OCI-LY3 (cell line): ENCODE data around the gene CGB2.
"Not testable (repeated sequence)": the region's sequence is repeated elsewhere in the genome, so short reads cannot be mapped to it uniquely, and the experiment has no call there.

Experiments used
- H2AFZ ChIP-seq: fragments of 200-600, 300-600 bp; shearing (Covaris generic); 2 replicates; pipeline ENCODE4 v1.6.0; 2014; ENCODE audit warnings: antibody characterized with exemption, low read depth, low read length
- H3K27ac ChIP-seq: fragments of 200-600, 300-600 bp; sonication (generic); 2 replicates; pipeline ENCODE4 v1.5.1; 2014; ENCODE audit warnings: mild to moderate bottlenecking, low read length, moderate library complexity, mixed read lengths
- H3K27me3 ChIP-seq: fragments of 200-600, 300-600 bp; sonication (generic); 2 replicates; pipeline ENCODE4 v1.6.1; 2014; ENCODE audit warnings: low read depth, low read length, mixed read lengths
- H3K36me3 ChIP-seq: fragments of 200-600, 300-600 bp; sonication (generic); replicated peaks from 2 replicates; pipeline ENCODE3; 2014; ENCODE audit warnings: low read depth, low read length, mixed read lengths
- H3K4me1 ChIP-seq: fragments of 300-600, 200-600 bp; sonication (generic); 2 replicates; pipeline ENCODE4 v1.6.1; 2014; ENCODE audit warnings: low read length, mixed read lengths
- H3K4me2 ChIP-seq: fragments of 200-600, 300-600 bp; sonication (generic); 2 replicates; pipeline ENCODE4 v1.6.1; 2014; ENCODE audit warnings: low read length, mixed read lengths
- H3K4me3 ChIP-seq: fragments of 300-600, 200-600 bp; sonication (generic); 2 replicates; pipeline ENCODE4 v1.5.1; 2014; ENCODE audit warnings: antibody characterized with exemption, mild to moderate bottlenecking, low read length, moderate library complexity
- H3K79me2 ChIP-seq: fragments of 300-600, 200-600 bp; shearing (Covaris generic); 2 replicates; pipeline ENCODE4 v1.6.1; 2014; ENCODE audit warnings: mild to moderate bottlenecking, low read length, mixed read lengths
- H3K9ac ChIP-seq: fragments of 300-600, 200-600 bp; shearing (Covaris generic); 2 replicates; pipeline ENCODE4 v1.6.0; 2014; ENCODE audit warnings: mild to moderate bottlenecking, low read length, moderate library complexity
- H3K9me3 ChIP-seq: fragments of 200-600, 300-600 bp; shearing (Covaris generic); 2 replicates; pipeline ENCODE4 v1.6.1; 2014; ENCODE audit warnings: low read length, mixed read lengths; ENCODE audit not compliant: insufficient read depth
- H4K20me1 ChIP-seq: fragments of 200-600, 300-600 bp; sonication (generic); 2 replicates; pipeline ENCODE4 v1.6.1; 2016; ENCODE audit warnings: low read length, mixed read lengths; ENCODE audit not compliant: insufficient read depth
- CTCF ChIP-seq: fragments of 200-600, 300-600 bp; sonication (generic); IDR thresholded peaks from 2 replicates; pipeline ENCODE4 v1.5.1; 2014; ENCODE audit warnings: antibody characterized with exemption, low read length, low read depth
- EZH2phosphoT487 ChIP-seq: fragments of 200-600 bp; shearing (Covaris generic); IDR thresholded peaks from 2 replicates; pipeline ENCODE4 v1.6.1; 2018; ENCODE audit warnings: antibody characterized with exemption, mixed run types, low read depth

The CGB2 gene

DNA sequence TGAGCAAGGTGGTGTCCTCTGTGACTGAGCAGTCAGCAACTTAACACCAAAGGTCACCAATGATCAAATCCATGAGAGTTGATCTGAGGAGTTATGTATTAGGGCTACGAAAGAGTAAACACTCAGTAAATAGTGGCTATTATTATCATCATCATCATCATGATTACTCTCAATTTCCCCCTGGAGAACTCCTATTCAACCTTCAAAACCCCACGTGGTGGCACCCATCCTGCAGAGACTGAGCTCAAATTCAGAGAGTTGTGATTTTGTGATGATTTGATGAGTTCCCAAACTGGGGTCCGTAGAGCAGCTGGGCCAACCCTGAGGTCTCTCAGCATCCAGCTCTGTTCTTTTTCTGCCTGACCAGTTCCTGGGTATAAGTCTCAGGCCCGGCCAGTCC is 18.1 kb downstream of the CGB2 start:
- H2AFZ ChIP-seq, H3K27me3 ChIP-seq, H3K9ac ChIP-seq, H4K20me1 ChIP-seq, H3K27ac ChIP-seq, H3K79me2 ChIP-seq, H3K4me1 ChIP-seq, H3K36me3 ChIP-seq, H3K4me3 ChIP-seq, H3K9me3 ChIP-seq, H3K4me2 ChIP-seq: not testable (repeated sequence)

DNA sequence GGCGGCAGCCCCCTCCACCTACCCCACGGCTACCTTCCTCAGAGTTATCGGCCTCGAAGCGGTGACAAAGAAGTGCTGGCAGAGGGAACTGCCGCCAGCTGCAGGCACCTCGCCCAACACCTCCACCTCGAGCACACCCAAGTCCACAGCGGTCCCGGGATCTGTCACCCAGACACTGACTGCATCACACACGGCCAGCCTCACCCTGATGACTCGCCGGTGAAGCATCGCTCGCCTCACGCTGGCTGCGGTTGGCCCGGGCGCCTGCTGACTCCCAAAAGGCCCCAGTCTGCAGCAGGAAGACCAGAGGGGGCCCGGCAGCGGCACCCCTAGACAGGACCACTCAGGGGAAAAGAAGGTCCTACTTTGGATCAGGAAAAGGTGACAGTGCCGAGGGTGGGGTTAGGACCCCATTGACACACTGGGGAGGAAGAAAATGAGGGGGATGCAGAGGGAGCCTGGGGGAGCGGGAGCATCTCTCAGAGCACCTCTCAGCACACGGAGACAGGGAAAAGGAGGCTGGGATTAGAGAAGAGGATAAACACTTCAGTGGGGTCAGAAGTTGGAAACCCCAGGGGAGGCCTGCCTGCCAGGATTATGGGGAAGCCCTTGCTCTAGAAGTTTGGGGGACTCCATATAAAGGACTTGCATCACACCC is 18.8 kb downstream of the CGB2 start:
- H3K4me3 ChIP-seq, H3K27ac ChIP-seq, H3K9ac ChIP-seq, H3K36me3 ChIP-seq, H3K79me2 ChIP-seq, H3K9me3 ChIP-seq, H2AFZ ChIP-seq, H3K4me1 ChIP-seq, H4K20me1 ChIP-seq, H3K4me2 ChIP-seq, H3K27me3 ChIP-seq: not testable (repeated sequence)

DNA sequence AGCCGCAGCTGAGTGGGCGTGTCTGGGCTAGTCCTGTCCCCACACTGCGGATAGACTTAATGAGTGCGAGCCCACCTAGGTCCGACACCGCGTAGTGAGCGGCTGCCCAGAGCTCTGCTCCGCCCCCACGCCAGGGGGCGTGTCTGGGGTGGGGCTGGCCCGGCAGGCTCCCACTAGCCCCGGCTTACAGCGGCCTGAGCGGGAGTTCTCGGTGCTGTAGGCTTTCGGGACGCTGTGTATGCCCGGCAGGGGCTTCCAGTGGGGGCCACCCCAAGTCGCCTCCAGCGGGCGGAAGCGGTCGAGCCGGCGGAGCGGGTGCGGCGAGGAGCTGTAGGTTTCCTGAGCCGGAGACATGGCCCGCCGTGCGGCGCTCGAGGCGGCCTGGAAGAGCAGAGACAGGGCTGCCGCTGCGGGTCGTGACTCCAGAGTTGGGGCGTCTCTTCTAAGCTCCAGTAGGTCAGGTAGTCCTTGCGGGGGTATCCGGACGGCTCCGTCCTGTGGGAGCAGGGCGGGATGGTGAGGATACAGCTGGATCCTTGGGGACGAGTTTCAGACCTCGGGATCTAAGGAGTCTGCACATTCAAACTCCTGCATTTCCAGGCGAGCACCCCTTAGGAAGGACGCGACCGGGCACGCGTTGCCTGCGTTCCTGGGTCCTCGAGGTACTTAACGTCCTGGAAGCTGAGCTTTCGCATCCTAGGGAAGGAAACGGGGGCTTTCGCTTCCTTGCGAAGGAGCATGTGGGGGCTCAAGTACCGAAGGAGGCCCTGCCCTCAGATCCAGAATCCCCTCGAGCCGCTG is 24.6 kb downstream of the CGB2 start:
- no peak overlapping the region for H3K4me3 ChIP-seq
- H3K9ac ChIP-seq: no peak overlapping the region
- no peak for TF ChIP-seq EZH2phosphoT487
- no peak for TF ChIP-seq CTCF
- no peak overlapping the region for H3K4me2 ChIP-seq
- no peaks in the 10 kb centered on the region for H3K4me1 ChIP-seq
- H3K9me3 ChIP-seq: no peaks in the 10 kb centered on the region
- H3K27me3 ChIP-seq: no peaks in the 10 kb centered on the region
- H3K27ac ChIP-seq: no peak overlapping the region
- H2AFZ ChIP-seq: no peak overlapping the region
- no peaks in the 10 kb centered on the region for H4K20me1 ChIP-seq
- H3K36me3 ChIP-seq: no peaks in the 10 kb centered on the region
- no peaks in the 10 kb centered on the region for H3K79me2 ChIP-seq

DNA sequence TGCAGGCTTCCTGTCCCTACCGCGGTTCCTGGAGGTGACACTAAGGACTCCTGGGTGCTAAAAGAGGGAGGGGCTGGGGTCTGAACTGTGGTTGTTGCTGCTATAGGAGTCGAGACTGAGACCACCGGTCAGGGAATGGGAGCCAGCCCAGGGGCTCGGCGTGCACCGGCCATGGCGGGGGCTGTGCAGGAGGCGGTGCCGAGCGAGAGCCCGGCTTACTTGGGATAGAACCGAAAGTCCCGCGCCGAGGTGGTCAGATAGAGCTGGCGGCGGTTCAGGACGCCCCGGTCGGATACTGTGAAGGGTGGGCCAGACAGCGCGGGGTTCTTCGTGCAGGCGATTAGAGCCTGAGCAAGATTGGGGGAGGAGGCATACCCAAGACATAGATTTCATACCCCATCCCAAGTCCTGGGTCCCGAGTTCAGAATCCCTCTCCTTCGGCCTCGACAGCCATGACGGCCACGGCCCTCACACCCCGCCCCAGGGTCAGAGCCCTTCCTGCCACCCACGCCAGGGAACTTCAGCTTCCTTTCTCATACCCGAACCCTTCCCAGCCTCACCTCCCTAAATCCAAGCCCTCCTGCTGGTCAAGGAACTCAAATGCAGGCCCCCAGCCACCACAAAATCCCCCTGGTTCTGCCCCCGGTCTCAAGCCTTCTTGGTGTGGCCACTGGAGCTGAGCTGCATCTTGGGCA is 25.4 kb downstream of the CGB2 start:
- not testable (repeated sequence) for H3K4me3 ChIP-seq, H3K27me3 ChIP-seq, H4K20me1 ChIP-seq, H3K9ac ChIP-seq, H3K36me3 ChIP-seq, H3K4me1 ChIP-seq, H2AFZ ChIP-seq, H3K27ac ChIP-seq, H3K79me2 ChIP-seq, H3K4me2 ChIP-seq, H3K9me3 ChIP-seq

DNA sequence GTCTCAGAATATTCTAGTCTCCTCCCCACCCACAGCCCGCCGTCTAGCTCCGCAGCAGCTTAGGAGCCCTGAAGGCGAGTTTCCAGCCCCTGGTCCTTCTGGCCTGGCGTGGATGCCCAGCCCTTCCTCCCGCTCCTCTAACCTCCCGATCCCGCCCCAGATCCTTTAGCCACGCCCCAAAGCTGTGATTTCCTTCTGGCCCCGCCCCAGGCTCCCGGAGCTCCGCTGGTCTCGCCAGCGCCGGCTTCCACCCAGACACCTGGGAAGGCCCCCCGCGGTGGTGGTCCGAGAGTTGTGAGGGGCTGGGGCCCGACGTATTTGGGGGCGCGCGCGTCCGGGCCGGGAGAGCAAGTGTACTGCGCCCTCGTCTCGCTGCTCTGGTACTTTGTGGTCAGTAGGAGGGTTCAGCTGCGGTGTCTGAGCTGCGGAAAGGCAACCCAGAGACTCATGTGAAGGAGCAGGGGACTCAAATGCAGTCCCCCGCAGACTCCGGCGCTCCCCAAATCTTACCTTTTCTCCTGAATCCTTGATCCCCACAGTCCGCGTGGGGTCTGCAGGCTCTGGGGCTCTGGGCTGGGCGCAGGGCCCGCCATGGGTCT is 26.0 kb downstream of the CGB2 start, which contains the start of gene CGB7:
Gene CGB7 (minus strand): TSS at position 114 of the 599 bp plus-strand sequence. CDS start 2,374 bp downstream, outside the sequence.
- H3K4me2 ChIP-seq: no peak within 1 kb of the TSS
- no peak within 1 kb of the TSS for H2AFZ ChIP-seq
- H3K9ac ChIP-seq: no peak within 1 kb of the TSS

More for the DNA sequence above, 26.0 kb downstream of the CGB2 start, which contains the start of gene CGB7:
- Histone ChIP-seq H4K20me1 (no peaks in the 10 kb centered on the region), H3K79me2 (no peaks in the 10 kb centered on the region), H3K4me1 (no peaks in the 10 kb centered on the region), H3K4me3 (no peak within 1 kb of the TSS), H3K27ac (no peak within 1 kb of the TSS), H3K27me3 (no peaks in the 10 kb centered on the region), H3K9me3 (no peaks in the 10 kb centered on the region), H3K36me3 (no peaks in the 10 kb centered on the region)
- TF ChIP-seq CTCF (no peak), EZH2phosphoT487 (no peak)
